VCaP (cell line): ENCODE results near the gene FYN.
"Not testable (repeated sequence)": the region's sequence is repeated elsewhere in the genome, so short reads cannot be mapped to it uniquely, and the experiment has no call there.

ENCODE experiments used
- H3K27ac ChIP-seq: fragments of 450-650 bp; 2 replicates; pipeline ENCODE4 v1.5.1; 2017
- TF ChIP-seq, protein P1 (sequence below): fragments of 450-650 bp; conservative IDR thresholded peaks from 2 replicates; pipeline ENCODE4 v1.5.1; 2017; ENCODE audit warnings: mild to moderate bottlenecking, moderate library complexity

FYN gene

DNA sequence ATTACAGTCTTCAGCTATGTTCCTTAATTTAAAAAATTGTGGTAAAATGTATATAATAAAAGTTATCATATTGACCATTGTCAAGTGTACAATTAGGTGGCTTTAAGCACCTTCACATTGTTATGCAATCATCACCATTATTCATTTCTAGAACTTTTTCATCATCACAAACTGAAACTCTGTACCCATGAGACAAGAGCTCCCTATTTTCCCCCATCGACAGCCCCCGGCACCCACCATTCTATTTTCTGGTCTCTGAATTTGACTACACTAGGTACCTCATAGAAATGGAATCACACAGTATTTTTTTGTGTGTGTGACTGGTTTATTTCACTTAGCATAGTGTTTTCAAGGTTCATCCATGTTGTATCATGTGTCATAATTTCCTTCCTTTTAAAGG lies 39.7 kb upstream of the FYN start:
- TF ChIP-seq, protein P1, sequence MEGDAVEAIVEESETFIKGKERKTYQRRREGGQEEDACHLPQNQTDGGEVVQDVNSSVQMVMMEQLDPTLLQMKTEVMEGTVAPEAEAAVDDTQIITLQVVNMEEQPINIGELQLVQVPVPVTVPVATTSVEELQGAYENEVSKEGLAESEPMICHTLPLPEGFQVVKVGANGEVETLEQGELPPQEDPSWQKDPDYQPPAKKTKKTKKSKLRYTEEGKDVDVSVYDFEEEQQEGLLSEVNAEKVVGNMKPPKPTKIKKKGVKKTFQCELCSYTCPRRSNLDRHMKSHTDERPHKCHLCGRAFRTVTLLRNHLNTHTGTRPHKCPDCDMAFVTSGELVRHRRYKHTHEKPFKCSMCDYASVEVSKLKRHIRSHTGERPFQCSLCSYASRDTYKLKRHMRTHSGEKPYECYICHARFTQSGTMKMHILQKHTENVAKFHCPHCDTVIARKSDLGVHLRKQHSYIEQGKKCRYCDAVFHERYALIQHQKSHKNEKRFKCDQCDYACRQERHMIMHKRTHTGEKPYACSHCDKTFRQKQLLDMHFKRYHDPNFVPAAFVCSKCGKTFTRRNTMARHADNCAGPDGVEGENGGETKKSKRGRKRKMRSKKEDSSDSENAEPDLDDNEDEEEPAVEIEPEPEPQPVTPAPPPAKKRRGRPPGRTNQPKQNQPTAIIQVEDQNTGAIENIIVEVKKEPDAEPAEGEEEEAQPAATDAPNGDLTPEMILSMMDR, result no peak

DNA sequence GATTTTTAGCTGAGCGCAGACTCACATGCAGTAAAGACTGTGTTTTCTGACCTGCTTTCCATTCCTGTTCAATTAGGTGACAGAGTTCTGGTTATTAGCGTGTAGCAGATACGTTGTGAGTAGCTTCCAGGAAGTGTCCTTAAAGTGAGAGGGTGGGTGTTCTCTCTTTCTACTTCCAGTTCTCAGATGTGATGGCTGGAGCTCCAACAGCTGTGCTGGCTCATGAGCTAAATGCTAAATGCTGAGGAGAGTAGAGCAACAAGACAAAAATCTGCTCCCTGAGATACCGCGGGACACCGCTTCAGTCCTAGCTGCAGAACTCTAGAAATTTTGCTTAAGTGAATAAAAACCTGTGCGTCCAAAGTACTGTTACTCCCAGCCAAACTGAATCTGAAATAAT lies 38.2 kb upstream of the FYN start:
- no peak overlapping the region for H3K27ac ChIP-seq
- TF ChIP-seq, protein P1, result no peak

More for the DNA sequence above, 39.7 kb upstream of the FYN start:
- H3K27ac ChIP-seq, result no peak overlapping the region

DNA sequence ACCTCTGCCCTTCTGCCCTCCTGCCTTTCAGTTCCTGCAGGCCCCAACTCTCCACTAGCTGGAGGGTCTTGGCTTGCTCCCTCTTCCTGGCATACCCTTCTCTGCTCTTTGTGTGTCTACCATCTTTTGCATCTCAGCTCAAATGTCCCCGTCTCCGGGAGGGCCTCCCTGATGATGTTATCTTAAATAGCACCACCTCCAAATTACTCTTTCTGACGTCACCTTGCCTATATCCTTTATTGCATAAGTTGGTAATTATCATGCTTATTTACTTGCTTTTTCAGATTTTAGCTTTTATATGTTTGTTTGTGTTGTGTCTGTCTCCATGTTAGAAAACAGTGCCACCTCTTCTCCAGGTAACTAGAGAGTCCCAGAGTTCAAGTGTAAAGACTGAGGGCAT lies 36.0 kb upstream of the FYN start:
- TF ChIP-seq, protein P1, result no peak

DNA sequence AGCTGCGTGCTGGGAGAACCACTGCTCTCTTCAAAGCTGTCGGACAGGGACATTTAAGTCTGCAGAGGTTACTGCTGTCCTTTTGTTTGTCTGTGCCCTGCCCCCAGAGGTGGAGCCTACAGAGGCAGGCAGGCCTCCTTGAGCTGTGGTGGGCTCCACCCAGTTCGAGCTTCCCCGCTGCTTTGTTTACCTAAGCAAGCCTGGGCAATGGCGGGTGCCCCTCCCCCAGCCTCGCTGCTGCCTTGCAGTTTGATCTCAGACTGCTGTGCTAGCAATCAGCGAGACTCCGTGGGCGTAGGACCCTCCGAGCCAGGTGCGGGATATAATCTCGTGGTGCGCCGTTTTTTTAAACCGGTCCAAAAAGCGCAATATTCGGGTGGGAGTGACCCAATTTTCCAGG lies 35.1 kb upstream of the FYN start:
- H3K27ac ChIP-seq, result not testable (repeated sequence)

More for the DNA sequence above, 36.0 kb upstream of the FYN start:
- no peak overlapping the region for H3K27ac ChIP-seq

DNA sequence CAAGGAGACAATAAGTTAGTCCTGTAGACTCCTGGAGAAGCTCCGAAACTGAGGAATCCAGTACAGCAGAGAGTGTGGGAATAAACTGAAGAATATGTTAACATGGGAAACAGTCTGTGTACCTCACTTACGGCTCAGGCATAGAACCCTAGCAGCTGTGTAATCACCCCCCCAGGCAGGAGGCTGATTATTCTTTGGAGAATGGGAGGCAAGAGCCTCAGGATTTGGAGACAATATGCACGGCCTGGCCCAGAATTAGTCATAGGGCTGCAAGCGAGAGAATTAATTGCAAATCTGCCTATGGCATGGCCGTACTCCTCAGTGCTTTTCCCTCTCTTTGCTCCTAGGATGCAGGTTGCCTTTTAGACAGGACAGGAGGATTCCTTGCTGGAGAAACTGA lies 27.5 kb upstream of the FYN start:
- TF ChIP-seq, protein P1, result no peak
- H3K27ac ChIP-seq, result no peak overlapping the region

DNA sequence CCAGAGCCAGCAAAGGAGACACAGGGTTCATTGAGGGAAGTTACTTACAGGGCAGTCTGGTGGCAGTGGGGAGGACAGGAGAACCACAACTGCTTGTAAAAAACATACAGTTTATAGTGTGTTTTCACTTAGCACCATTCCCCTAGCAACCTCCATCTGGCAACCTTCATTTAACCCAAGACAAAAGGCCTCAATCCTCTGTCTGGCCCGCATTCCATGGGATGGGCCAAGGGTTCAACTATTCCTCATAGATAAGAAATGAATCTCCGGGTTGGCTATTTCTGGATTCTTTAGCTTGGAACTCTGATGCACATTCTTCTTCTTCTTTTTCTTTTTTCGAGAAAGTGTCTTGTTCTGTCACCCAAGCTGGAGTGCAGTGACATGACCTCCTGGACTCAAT lies 26.3 kb upstream of the FYN start:
- TF ChIP-seq, protein P1, result no peak
- no peak overlapping the region for H3K27ac ChIP-seq

DNA sequence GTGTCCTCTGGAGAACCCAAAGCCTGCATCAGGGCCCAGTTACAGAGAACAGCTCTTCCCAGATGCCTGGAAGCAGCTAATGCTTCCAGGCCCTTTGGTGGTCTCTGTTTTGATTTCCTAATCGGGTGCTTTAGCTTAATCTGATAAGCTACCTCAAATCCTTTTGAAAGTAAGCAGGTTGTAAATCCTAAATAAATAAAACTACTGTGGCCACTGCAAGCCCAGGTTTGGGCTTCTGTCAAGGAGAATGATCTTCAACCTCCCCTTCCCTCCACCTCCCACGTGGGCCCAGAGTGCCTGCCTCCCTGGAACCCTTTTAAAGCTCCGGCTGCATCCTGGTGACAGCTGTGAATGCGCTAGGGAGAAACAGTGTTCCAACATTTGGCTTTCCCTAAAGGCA lies 25.2 kb upstream of the FYN start:
- no peak overlapping the region for H3K27ac ChIP-seq

DNA sequence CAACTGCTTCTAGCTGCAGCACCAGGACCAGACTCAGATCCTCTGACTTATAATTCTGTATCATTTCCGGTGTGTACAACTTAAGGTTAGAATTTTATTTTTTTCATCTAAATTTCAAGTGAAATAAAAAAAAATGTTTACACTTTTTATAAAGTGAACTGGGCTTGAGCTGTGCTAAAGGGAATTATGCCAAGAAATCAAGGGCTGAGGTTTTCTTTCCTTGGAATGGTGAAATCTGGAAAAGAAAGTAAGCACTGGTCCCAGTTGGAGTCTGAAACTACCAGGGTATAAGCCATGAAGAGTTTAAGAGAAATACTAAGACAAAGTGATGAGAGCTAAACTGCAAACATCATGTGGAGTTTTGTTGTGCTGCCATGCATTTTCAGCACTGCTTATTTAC lies 21.7 kb upstream of the FYN start:
- TF ChIP-seq, protein P1, result no peak
- H3K27ac ChIP-seq, result no peak overlapping the region

More for the DNA sequence above, 25.2 kb upstream of the FYN start:
- TF ChIP-seq, protein P1, result no peak
